BLaER1 treated with 17β-estradiol and CSF1 and Interleukin-3, amounts not matched to agents 10 nM and 100 nM (cell line): Measurements from ENCODE around the gene ART4.
A peak's percentile ranks its signal among the peaks of the same experiment; 100 is the strongest.

Experiments
- H3K27ac ChIP-seq, 11 experiments: shearing (Covaris generic); formaldehyde crosslinking; 2 replicates each; pipeline ENCODE4 v1.8.1; 2022
- H3K27me3 ChIP-seq, 11 experiments: shearing (Covaris generic); formaldehyde crosslinking; 2 replicates each; pipeline ENCODE4 v1.8.1; 2022
- H3K36me3 ChIP-seq, 11 experiments: shearing (Covaris generic); formaldehyde crosslinking; 2 replicates each; pipeline ENCODE4 v1.8.1; 2022
- H3K4me1 ChIP-seq, 10 experiments: shearing (Covaris generic); formaldehyde crosslinking; 2 replicates each; pipeline ENCODE4 v1.8.1; 2022
- H3K4me2 ChIP-seq, 11 experiments: shearing (Covaris generic); formaldehyde crosslinking; 2 replicates each; pipeline ENCODE4 v1.8.1; 2022
- H3K4me3 ChIP-seq, 10 experiments: shearing (Covaris generic); formaldehyde crosslinking; 2 replicates each; pipeline ENCODE4 v1.8.1; 2022
- H3K9ac ChIP-seq, 11 experiments: shearing (Covaris generic); formaldehyde crosslinking; 2 replicates each; pipeline ENCODE4 v1.8.1; 2022
- H3K9me3 ChIP-seq, 11 experiments: shearing (Covaris generic); formaldehyde crosslinking; replicated peaks in 1 of 11; 2 replicates each; pipeline ENCODE4 v1.8.1; 2022
- H4K20me1 ChIP-seq, 11 experiments: shearing (Covaris generic); formaldehyde crosslinking; 2 replicates each; pipeline ENCODE4 v1.8.1; 2022
- Cebpa-rat ChIP-seq, 11 experiments: shearing (Covaris generic); IDR thresholded peaks; 2 replicates each; pipeline ENCODE4 v1.8.1; 2022

The ART4 gene

GRCh38 chr12:14844401-14844800 lies 1.1 kb upstream of the ART4 start:
- no peaks in the 10 kb centered on the region for H3K9me3 ChIP-seq
- no peaks in the 10 kb centered on the region for H3K36me3 ChIP-seq

GRCh38 chr12:14842315-14842714 lies 1.0 kb downstream of the ART4 start:
- no peaks in the 10 kb centered on the region for H3K27me3 ChIP-seq
- no peak overlapping the region for H3K4me3 ChIP-seq
- H3K27ac ChIP-seq, result no peak overlapping the region

More at GRCh38 chr12:14844401-14844800, 1.1 kb upstream of the ART4 start:
- no peak for TF ChIP-seq Cebpa-rat (IDR thresholded peaks at IDR 0.05)
- no peaks in the 10 kb centered on the region for H4K20me1 ChIP-seq
- H3K4me3 ChIP-seq, result no peak overlapping the region
- H3K4me2 ChIP-seq, result no peak overlapping the region
- H3K9ac ChIP-seq, result no peak overlapping the region
- no peaks in the 10 kb centered on the region for H3K27me3 ChIP-seq
- H3K4me1 ChIP-seq, result peaks cover 0 to 12% (median 7%) of the 10 kb centered on the region in 10 experiments; a peak in 11 of 20 replicates
- no peak overlapping the region for H3K27ac ChIP-seq

GRCh38 chr12:14841761-14842160 lies 1.6 kb downstream of the ART4 start:
- H3K4me3 ChIP-seq, result no peak overlapping the region
- no peaks in the 10 kb centered on the region for H3K36me3 ChIP-seq
- no peaks in the 10 kb centered on the region for H3K9me3 ChIP-seq
- no peak overlapping the region for H3K4me2 ChIP-seq
- no peak overlapping the region for H3K27ac ChIP-seq
- no peaks in the 10 kb centered on the region for H4K20me1 ChIP-seq
- H3K9ac ChIP-seq, result no peak overlapping the region
- H3K27me3 ChIP-seq, result no peaks in the 10 kb centered on the region
- H3K4me1 ChIP-seq, result peaks cover 0 to 12% (median 7%) of the 10 kb centered on the region in 10 experiments; a peak in 11 of 20 replicates
- TF ChIP-seq Cebpa-rat (IDR thresholded peaks at IDR 0.05), result no peak

More at GRCh38 chr12:14842315-14842714, 1.0 kb downstream of the ART4 start:
- Histone ChIP-seq H3K4me2 (no peak overlapping the region), H3K36me3 (no peaks in the 10 kb centered on the region), H4K20me1 (no peaks in the 10 kb centered on the region), H3K4me1 (peaks cover 0 to 12% (median 7%) of the 10 kb centered on the region in 10 experiments; a peak in 11 of 20 replicates), H3K9ac (no peak overlapping the region), H3K9me3 (no peaks in the 10 kb centered on the region)
- TF ChIP-seq Cebpa-rat (IDR thresholded peaks at IDR 0.05), result no peak

- H3K4me1 ChIP-seq, result peaks cover 0 to 11% (median 0%) of the 10 kb centered on the region in 10 experiments; a peak in 6 of 20 replicates
- TF ChIP-seq Cebpa-rat (IDR thresholded peaks at IDR 0.05), result no peak
Measured at GRCh38 chr12:14840616-14841015, 2.7 kb downstream of the ART4 start.

GRCh38 chr12:14839262-14839661 lies 4.1 kb downstream of the ART4 start:
- Histone ChIP-seq H3K9ac (no peak overlapping the region), H3K36me3 (no peaks in the 10 kb centered on the region), H3K27ac (no peak overlapping the region), H3K9me3 (no peaks in the 10 kb centered on the region), H3K4me3 (no peak overlapping the region), H3K4me1 (peaks cover 4 to 17% (median 7%) of the 10 kb centered on the region in 10 experiments; a peak in 9 of 20 replicates), H3K4me2 (no peak overlapping the region), H4K20me1 (no peaks in the 10 kb centered on the region), H3K27me3 (no peaks in the 10 kb centered on the region)
- no peak for TF ChIP-seq Cebpa-rat (IDR thresholded peaks at IDR 0.05)

More at GRCh38 chr12:14840616-14841015, 2.7 kb downstream of the ART4 start:
- H3K9me3 ChIP-seq, result no peaks in the 10 kb centered on the region
- H3K27ac ChIP-seq, result no peak overlapping the region
- no peak overlapping the region for H3K4me2 ChIP-seq
- no peaks in the 10 kb centered on the region for H3K27me3 ChIP-seq
- no peaks in the 10 kb centered on the region for H3K36me3 ChIP-seq
- H3K4me3 ChIP-seq, result no peak overlapping the region
- H4K20me1 ChIP-seq, result no peaks in the 10 kb centered on the region
- no peak overlapping the region for H3K9ac ChIP-seq

- H3K27ac ChIP-seq, result no peak overlapping the region
- H3K4me3 ChIP-seq, result no peak overlapping the region
- H4K20me1 ChIP-seq, result no peaks in the 10 kb centered on the region
- TF ChIP-seq Cebpa-rat (IDR thresholded peaks at IDR 0.05), result no peak
- no peaks in the 10 kb centered on the region for H3K9me3 ChIP-seq
- H3K9ac ChIP-seq, result no peak overlapping the region
- H3K27me3 ChIP-seq, result no peaks in the 10 kb centered on the region
- H3K36me3 ChIP-seq, result no peaks in the 10 kb centered on the region
- peak overlapping the region in 3 of 11 experiments; percentile 5 to 33 (median 17); a peak in 4 of 22 replicates for H3K4me2 ChIP-seq
- peaks cover 4 to 17% (median 7%) of the 10 kb centered on the region in 10 experiments; a peak in 9 of 20 replicates for H3K4me1 ChIP-seq
Measured at GRCh38 chr12:14836336-14837210, 6.8 kb downstream of the ART4 start.

GRCh38 chr12:14834509-14834908 lies 8.8 kb downstream of the ART4 start:
- TF ChIP-seq Cebpa-rat (IDR thresholded peaks at IDR 0.05), result no peak
- no peaks in the 10 kb centered on the region for H3K27me3 ChIP-seq
- H3K4me2 ChIP-seq, result peak overlapping the region in 3 of 11 experiments; percentile 14 to 35 (median 15); a peak in 4 of 22 replicates
- H3K36me3 ChIP-seq, result no peaks in the 10 kb centered on the region
- H3K4me1 ChIP-seq, result peaks cover 4 to 17% (median 7%) of the 10 kb centered on the region in 10 experiments; a peak in 9 of 20 replicates
- H3K4me3 ChIP-seq, result no peak overlapping the region
- no peak overlapping the region for H3K9ac ChIP-seq
- H3K9me3 ChIP-seq, result no peaks in the 10 kb centered on the region
- H3K27ac ChIP-seq, result no peak overlapping the region
- H4K20me1 ChIP-seq, result no peaks in the 10 kb centered on the region

GRCh38 chr12:14833952-14834351 lies 9.4 kb downstream of the ART4 start:
- Histone ChIP-seq H3K4me3 (no peak overlapping the region), H3K9me3 (no peaks in the 10 kb centered on the region), H3K4me2 (no peak overlapping the region), H3K27me3 (no peaks in the 10 kb centered on the region), H3K27ac (no peak overlapping the region), H3K9ac (no peak overlapping the region), H4K20me1 (no peaks in the 10 kb centered on the region), H3K4me1 (peaks cover 4 to 17% (median 7%) of the 10 kb centered on the region in 10 experiments; a peak in 9 of 20 replicates), H3K36me3 (no peaks in the 10 kb centered on the region)
- TF ChIP-seq Cebpa-rat (IDR thresholded peaks at IDR 0.05), result no peak

- Histone ChIP-seq H3K4me3 (no peak overlapping the region), H3K4me1 (peaks cover 4 to 17% (median 7%) of the 10 kb centered on the region in 10 experiments; a peak in 9 of 20 replicates), H4K20me1 (no peaks in the 10 kb centered on the region), H3K27me3 (no peaks in the 10 kb centered on the region), H3K4me2 (no peak overlapping the region), H3K36me3 (no peaks in the 10 kb centered on the region), H3K9me3 (no peaks in the 10 kb centered on the region), H3K27ac (no peak overlapping the region), H3K9ac (no peak overlapping the region)
- TF ChIP-seq Cebpa-rat (IDR thresholded peaks at IDR 0.05), result no peak
Measured at GRCh38 chr12:14833336-14833735, 10.0 kb downstream of the ART4 start.
